GM21723 (cell line): Measurements from ENCODE around the gene PCDH9.

Experiments
- ATAC-seq: cut with Tn5 transposase; IDR thresholded peaks from one replicate; pipeline ENCODE4 v1.9.1; 2021; ENCODE audit warnings: mild to moderate bottlenecking, moderate library complexity; ENCODE audit not compliant: unreplicated experiment

PCDH9 gene

DNA sequence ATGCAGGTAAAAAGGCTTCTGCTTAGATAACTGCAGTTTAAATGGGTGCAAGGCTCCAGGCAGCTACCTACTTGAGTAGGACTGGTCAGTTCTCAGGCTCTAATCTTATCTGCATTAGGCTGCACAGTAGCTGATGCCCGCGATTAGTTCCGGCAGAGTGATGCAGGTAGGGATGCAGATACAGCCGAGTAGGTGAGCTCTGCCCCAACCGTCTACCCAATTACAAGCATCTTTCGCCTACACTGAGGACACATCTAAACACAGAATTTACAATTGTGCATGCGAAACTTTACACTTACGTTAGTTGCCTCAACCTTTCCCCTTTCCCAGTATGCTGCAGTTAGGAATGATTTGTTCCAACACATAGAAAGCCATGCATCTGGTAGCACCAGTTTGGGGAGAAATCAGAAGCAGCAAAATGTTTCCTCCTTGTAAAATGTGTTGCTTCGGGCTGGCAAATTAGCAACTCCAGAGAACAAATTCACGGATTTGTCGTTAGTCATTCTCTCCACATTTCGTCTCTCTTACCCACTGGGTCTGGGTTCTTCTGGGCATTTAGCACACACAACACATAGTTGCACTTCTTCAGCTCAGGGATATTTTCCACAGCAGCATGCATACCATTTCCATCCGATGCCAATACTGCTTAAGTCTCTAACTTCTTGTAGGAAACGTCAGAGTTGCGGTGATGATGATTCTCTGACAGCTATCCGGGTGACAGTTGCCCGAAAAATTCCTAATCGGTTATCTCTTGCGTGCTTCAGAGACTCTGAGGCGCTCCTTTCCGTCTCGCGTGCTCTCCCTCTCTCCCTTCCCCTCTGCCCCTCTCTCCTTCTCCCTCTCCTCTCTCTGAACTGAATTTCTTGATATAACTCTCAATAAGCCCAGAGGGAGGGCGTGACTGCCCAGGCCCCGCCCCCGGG is at the start of gene PCDH9:
PCDH9 (minus strand) TSS at position 856 of the 923 bp plus-strand sequence. CDS start 1,896 bp downstream, outside the sequence.
- peak; percentile 9 for ATAC-seq

DNA sequence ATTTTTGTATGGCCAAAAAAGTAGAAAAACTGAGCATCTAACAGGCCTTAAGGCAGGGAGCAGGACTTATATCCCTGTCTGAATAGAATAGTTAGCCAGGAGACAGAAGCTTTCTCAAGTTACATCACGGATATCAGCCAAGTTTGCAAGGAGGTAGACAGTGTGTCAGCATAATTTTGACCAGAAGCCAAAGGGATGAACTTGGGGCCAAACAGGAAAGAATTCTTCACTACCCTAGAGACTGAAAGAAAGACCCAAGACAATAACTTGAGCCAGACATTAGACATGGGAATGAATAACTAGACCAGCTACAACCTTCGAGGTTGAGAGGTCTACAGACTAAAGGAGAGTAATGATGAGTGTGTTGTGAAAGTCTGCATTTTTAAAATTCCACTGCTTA is 48.1 kb upstream of the PCDH9 start:
- ATAC-seq, result no peak

DNA sequence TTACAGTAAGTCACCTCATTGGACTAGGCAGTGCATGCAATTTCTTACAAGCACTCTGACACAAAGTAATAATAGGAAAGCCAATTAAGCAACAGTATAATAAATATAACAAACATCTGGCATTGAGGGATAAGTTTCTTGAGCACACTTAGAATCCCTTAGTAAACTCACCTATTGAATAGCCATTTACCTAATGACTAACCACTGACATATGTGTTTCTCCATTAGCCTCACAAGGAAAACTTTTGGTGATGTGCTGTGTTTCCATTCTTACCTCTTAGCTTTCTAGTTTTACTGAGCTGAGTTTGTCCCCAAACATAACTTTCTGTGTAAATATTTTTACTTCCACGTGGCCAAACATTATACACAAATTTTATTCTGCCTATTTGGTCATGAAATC is 47.4 kb upstream of the PCDH9 start:
- no peak for ATAC-seq

- ATAC-seq, result no peak
These were observed 45.3 kb upstream of the PCDH9 start for GRCh38 chr13:67275351-67275960.

DNA sequence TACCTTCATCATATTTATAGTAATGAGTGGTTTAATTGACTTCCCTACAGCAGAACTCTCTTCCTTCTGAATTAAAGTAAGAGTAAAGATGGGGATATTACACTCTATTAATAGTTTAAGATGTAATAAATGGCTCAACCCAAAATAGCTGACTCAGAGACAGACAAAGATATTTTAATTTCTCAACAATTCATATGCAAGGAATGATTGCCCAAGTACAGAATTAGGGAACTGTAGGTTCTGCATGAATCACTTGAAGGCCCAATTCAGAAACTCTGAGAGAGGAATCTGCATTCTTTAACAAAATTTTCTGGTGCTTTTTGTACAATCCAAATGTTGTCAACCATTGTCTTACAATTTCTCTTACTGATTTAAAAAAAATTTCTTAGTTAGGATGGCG is 42.9 kb upstream of the PCDH9 start:
- ATAC-seq, result no peak

GRCh38 chr13:67267136-67267535 is 37.0 kb upstream of the PCDH9 start:
- ATAC-seq, result no peak

- no peak for ATAC-seq
These were observed 29.1 kb upstream of the PCDH9 start for GRCh38 chr13:67259208-67259607.

DNA sequence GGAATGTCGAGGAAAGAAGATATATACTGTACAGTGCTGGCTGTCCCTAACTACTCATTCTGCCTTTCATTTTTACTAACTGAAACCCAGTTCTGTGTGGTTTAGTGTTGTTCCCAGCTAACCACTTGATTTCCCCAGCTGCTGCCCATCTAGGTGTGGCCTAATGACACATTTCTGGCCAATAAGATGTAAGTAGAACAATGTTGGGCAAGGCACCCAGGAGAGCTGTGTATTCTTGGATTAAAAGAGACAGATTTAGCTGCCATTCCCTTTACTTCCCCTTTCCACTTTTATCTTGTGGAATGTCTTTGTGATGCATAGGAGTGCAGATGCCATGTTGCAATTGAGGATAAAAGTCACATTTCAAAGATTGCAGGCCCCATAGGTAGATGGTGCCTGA is 28.3 kb upstream of the PCDH9 start:
- ATAC-seq, result no peak

GRCh38 chr13:67238861-67239260 is 8.7 kb upstream of the PCDH9 start:
- no peak for ATAC-seq

DNA sequence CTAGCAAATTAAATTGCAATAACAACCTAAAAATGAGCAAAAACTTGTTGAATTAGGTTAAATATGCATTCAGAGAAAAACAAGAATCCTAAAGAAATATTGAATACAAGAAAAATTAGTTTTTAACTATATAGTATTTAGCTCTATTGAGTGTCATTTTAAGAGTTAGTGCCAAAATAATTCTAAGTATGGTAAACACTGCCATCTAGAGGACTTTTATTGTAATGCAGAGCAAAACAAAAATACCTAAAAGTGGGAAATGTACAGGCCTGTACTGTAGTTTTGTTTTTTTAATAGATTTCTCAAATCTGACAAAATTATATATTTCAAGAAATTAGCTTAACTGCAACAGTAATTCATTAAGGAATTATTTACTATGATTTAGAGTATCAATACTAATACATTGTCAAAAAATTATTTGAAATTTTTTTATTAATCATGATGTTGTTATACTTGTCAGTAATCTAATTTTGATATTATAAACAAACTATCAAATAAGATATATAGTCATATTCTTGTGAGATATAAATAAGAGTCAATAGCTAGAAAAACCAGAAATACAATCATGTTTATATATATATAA is 8.2 kb upstream of the PCDH9 start:
- peak; percentile 87 for ATAC-seq

GRCh38 chr13:67235265-67235664 is 5.1 kb upstream of the PCDH9 start:
- no peak for ATAC-seq

DNA sequence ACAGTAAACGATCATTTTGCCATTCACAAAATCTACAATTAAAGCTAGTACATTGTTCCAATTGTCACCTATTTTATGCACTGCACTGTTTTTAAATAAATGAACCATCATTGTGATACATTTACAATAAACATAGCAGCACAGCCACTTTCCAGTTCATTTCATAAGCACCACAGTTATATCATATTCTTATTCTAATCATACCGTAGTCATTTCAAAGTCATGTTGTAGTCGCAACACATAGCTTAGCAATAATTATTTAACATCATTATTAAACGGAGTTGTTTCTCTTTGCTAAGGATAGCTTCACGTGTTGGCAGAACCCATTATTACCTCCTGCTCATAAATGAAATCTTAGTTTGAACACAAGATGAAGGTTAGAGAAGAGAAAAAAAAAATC is 2.2 kb upstream of the PCDH9 start:
- ATAC-seq, result no peak

GRCh38 chr13:67231289-67232000 is 1.3 kb upstream of the PCDH9 start:
- ATAC-seq, result no peak

DNA sequence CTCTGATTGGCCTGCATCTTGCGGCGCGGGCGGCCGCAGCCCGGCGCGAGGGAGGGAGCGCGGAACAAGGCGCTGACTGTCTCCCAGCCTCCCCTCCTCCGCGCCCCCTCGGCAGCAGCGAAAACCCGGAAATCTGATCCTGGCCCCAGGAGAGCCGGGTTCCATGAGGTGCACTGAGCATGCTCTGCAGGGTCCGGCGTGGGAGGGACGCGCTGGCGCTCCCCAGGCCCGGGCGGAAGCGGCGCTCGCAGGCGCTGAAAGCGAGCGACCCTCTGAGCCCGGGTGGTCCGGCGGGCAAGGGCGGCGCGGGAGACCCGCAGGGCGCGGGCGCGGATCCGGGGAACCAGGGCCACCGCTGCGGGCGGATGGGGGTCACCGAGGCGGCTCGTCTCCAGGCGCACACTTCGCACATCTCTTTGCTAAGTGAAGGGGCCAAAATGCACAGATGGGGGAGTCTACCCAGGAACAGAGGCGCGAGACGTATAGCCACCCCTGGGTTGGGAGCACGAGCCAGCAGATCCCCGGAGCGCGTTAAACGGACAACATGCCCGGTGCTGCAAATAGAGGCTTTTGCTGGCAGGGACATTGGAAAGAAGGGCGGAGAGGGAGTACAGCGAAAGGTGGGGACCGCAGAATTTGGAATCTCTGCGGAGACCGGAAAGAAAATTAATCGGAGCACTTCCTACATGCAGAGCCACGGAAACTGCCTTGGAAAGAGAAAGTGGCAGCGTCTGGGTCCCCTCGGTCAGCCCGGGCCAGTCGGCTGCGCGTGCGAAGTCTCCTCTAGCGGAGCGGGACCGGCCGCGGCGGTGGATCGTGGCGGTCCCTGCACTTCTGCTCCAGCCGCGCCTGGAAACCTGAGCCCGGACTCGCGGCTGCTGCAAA is 510 bp upstream of the PCDH9 start:
- ATAC-seq, result peak; percentile 98

- no peak for ATAC-seq
These were observed 1.2 kb downstream of the PCDH9 start for GRCh38 chr13:67228916-67229315.

- ATAC-seq, result no peak
These were observed 2.1 kb downstream of the PCDH9 start for GRCh38 chr13:67228031-67228430.

DNA sequence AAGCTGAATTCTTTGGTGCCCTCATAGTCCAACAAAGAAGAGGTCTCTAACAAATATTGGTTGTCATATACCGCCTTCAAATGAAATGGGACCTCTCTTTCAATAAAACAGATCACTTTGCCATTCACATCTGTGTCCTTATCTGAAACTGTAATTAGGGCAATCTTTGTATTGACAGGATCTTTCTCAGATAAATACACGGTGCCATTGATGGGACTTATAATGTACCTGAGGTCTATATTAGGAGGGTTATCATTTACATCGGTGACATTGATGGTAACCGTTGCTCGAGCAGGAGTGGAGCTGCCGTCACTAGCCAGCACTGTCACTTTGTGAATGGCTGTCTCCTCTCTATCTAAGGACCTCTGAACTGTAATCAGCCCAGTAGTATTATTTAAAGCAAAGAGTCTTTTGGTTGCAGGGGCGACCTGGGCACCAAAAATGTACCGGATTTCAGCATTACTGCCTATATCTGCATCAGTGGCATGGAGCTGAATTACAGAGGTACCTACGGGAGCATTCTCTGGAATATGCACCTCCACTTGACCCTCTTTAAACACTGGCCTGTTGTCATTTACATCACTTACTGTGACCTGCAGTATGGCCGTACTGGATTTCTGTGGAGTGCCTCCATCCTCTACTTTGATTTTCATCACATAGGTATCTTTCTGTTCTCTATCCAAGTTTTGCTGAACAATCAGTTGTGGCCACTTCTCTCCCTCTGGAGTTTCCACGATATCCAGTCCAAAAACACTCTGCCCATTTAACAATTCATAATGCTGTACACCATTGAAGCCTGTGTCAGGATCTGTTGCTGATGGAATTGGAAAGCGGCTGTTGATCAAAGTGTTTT is 2.8 kb downstream of the PCDH9 start:
- no peak for ATAC-seq

DNA sequence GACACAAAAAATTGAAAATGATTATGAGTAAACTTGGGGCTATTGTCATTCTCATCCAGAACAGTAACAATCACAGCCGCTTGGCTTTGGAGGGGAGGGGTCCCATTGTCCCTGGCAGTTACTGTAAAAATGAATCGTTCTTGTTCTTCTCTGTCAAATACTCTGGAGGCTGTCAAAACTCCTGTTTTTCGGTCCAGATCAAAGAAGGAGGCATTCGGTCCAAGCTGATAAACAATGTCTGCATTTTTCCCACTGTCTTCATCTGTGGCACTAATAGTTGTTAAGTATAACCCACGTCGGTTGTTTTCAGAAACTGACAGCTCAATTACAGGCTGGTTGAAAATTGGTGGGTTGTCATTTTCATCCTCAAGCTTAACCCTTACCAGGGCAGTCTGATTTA is 3.4 kb downstream of the PCDH9 start:
- ATAC-seq, result no peak
